Middle frontal gyrus (tissue), 1 donor: ENCODE results near the gene KHK.

Experiments
- DNase-seq: peaks from one replicate; pipeline ENCODE4 v3.0.0-alpha.2; 2015; ENCODE audit warnings: low spot score; ENCODE audit errors: extremely low spot score

The KHK gene

GRCh38 chr2:27081984-27082772, 4.4 kb upstream of the KHK start:
- no peak for DNase-seq

- DNase-seq, result no peak
Observed at GRCh38 chr2:27082773-27083409, 3.7 kb upstream of the KHK start.

GRCh38 chr2:27083410-27084296, 2.9 kb upstream of the KHK start:
- DNase-seq, result no peak

- no peak for DNase-seq
Observed at GRCh38 chr2:27084297-27085061, 2.1 kb upstream of the KHK start.

GRCh38 chr2:27085062-27085672, 1.4 kb upstream of the KHK start:
- no peak for DNase-seq

GRCh38 chr2:27085673-27086089, 891 bp upstream of the KHK start:
- peak; percentile 43 for DNase-seq

- peak; percentile 90 for DNase-seq
Observed at GRCh38 chr2:27086090-27086723, 365 bp upstream of the KHK start.

- DNase-seq, result no peak
Observed at GRCh38 chr2:27087823-27088410, 1.3 kb downstream of the KHK start.

- DNase-seq, result no peak
Observed at GRCh38 chr2:27088634-27089033, 2.1 kb downstream of the KHK start.

GRCh38 chr2:27089111-27089954, 2.8 kb downstream of the KHK start:
- DNase-seq, result no peak

GRCh38 chr2:27091746-27092695, 5.4 kb downstream of the KHK start:
- no peak for DNase-seq

- no peak for DNase-seq
Observed at GRCh38 chr2:27092696-27093429, 6.3 kb downstream of the KHK start.

GRCh38 chr2:27093430-27094352, 7.1 kb downstream of the KHK start:
- DNase-seq, result no peak

- no peak for DNase-seq
Observed at GRCh38 chr2:27094353-27094984, 7.9 kb downstream of the KHK start.

GRCh38 chr2:27095427-27095744, 8.8 kb downstream of the KHK start:
- DNase-seq, result no peak
